ENCODE data around the gene USH2A. TPM values are rescaled to one million over a fixed set of nuclear protein-coding genes. Genes with fewer than 3 reads are reported as not detected.

Gene USH2A
- total and polyA plus RNA-seq, 8 donors: 0.03 to 0.28 (median 0.06) TPM

DNA sequence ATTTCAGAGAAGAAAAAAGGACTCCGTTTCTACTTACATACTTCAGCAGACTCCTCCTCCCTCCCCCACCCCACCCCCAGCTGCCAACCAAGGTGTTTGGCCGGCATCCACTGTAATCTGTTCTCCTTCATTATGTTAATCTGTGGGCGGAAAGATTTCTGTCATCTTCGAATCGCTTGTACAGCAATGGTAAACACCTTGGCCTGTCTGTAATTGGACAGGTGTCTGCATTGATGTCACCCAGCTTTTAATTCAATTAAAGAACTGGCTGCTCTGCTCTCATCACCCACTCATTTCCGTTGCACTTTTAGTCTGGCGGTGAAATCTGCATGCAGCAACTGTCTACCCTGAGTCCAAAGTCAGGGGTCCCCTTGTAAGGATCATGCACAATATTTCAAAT is 368.6 kb downstream of the USH2A start:
- Histone ChIP-seq H3K36me3 (no peaks in the 10 kb centered on the region), H3K27me3 (no peaks in the 10 kb centered on the region), H3K4me1 (no peaks in the 10 kb centered on the region), H3K4me3 (no peak overlapping the region), H3K9me3 (no peaks in the 10 kb centered on the region), H3K27ac (no peak overlapping the region)
- WGBS, 2 donors: 29% methylated on average over 7 of the region's 7 CpGs
- intact Hi-C loops (cut with DNase I): no loop called here
- FAIRE-seq (no peak), ATAC-seq (peak in 1 of 4 donors; percentile 64), DNase-seq (no peak)
- TF ChIP-seq, protein P1, sequence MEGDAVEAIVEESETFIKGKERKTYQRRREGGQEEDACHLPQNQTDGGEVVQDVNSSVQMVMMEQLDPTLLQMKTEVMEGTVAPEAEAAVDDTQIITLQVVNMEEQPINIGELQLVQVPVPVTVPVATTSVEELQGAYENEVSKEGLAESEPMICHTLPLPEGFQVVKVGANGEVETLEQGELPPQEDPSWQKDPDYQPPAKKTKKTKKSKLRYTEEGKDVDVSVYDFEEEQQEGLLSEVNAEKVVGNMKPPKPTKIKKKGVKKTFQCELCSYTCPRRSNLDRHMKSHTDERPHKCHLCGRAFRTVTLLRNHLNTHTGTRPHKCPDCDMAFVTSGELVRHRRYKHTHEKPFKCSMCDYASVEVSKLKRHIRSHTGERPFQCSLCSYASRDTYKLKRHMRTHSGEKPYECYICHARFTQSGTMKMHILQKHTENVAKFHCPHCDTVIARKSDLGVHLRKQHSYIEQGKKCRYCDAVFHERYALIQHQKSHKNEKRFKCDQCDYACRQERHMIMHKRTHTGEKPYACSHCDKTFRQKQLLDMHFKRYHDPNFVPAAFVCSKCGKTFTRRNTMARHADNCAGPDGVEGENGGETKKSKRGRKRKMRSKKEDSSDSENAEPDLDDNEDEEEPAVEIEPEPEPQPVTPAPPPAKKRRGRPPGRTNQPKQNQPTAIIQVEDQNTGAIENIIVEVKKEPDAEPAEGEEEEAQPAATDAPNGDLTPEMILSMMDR (IDR thresholded peaks at IDR 0.05): no peak

DNA sequence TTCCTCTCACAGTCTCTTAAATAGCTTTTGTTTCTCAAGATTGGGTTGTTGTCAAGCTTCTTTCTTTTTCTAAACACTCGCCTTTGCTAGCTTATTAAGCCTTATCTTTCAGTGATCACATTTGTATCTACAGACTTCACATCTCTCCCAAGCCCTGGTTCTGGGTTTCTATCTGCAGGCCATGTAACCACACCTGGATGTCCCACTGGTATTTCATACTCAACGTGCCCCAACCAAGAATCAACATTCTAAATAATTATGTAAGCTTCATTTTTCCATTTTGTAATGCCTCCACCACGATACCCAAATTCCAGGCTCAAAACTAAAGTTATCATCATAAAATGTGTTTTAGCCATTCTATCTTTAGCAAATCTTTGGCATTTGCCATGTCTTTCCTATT is 372.2 kb downstream of the USH2A start:
- FAIRE-seq (no peak), ATAC-seq (no peak), DNase-seq (no peak)
- no peaks in the 10 kb centered on the region for H3K27me3 ChIP-seq
- H3K9me3 ChIP-seq: no peaks in the 10 kb centered on the region
- TF ChIP-seq, protein P1 (IDR thresholded peaks at IDR 0.05): no peak
- WGBS, 2 donors: 51 to 58% methylated on average over 3 of the region's 3 CpGs
- no peak overlapping the region for H3K27ac ChIP-seq
- H3K36me3 ChIP-seq: no peaks in the 10 kb centered on the region
- no peak overlapping the region for H3K4me3 ChIP-seq
- no peaks in the 10 kb centered on the region for H3K4me1 ChIP-seq
- intact Hi-C loops (cut with DNase I): no loop called here

DNA sequence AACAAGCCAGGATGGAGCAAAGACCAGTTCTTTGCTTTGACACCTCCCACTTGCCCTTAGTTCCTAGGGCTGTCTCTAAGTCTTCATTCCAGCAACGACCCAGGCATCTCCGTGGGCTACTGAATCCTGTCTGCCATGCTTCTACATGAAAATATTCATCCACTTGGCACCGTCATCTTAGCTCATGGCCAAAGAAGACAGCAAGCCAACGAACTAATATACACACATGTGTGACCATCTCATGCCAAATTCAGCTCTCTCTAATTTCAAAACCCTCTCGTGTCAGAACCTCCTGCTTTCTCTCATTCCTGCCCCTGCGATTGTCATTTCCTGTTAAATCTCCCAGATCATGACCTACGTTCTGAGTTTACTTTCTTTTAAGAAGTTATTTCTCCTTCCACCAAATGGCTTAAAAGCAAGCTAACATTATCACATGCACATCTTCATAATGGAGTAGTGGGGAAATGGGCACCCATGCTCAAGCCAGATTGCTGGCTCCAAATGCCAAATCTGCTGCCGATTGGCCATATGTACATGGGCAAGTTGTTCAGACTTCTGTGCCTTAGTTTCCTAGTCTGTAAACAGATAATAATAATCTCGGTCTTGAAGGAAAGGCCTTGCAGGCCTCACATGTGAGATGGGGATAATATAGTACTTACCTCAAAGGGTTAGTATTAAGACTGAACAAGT is 373.4 kb downstream of the USH2A start:
- intact Hi-C loops (cut with DNase I): no loop called here
- Histone ChIP-seq H3K9me3 (no peaks in the 10 kb centered on the region), H3K27me3 (no peaks in the 10 kb centered on the region), H3K4me3 (no peak overlapping the region), H3K27ac (no peak overlapping the region), H3K4me1 (no peaks in the 10 kb centered on the region), H3K36me3 (no peaks in the 10 kb centered on the region)
- TF ChIP-seq, protein P1 (IDR thresholded peaks at IDR 0.05): no peak
- no peak for ATAC-seq
- no peak for DNase-seq
- no peak for FAIRE-seq
- 63 to 75% methylated on average over 9 of the region's 9 CpGs for WGBS, 2 donors

DNA sequence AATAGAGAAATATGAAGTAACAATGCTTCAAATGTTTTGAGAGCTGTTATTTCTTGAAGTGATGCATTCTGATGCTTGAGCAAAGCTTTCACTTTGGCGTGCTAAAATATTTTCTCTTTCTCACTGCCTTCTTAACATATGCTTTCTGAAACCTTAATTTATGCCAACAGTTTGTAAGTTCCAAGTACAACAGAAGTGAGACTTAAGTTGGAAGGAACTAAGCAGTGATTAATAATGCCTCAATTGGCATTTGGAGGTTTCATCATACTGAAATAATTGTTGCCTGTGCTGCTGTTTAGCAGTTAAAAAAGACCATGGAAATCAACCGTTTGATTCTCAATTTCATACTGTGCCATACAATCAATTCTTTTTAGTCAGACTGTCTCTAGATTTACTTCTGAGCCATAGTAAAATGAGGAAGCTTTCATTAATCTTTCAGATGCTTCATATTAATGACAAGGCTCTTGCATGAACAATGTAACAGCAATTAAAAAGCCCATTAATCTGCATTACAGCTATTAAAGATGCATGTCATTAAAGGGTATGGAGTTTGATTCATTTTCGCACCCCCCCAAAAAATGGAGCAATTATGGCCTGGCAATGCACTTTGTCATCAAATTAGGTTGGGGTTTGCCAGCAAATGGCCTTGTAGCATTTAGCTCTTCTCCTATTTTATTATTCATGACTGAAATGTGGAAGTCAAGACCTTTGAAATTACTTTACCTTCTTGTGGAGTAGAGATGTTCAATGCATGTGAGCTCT is 375.3 kb downstream of the USH2A start:
- H3K36me3 ChIP-seq: no peaks in the 10 kb centered on the region
- no peak for FAIRE-seq
- WGBS, 2 donors: 53 to 67% methylated on average over 3 of the region's 3 CpGs

More for the DNA sequence above, 375.3 kb downstream of the USH2A start:
- Histone ChIP-seq H3K4me3 (no peak overlapping the region), H3K27ac (no peak overlapping the region), H3K9me3 (no peaks in the 10 kb centered on the region), H3K4me1 (no peaks in the 10 kb centered on the region), H3K27me3 (no peaks in the 10 kb centered on the region)
- TF ChIP-seq, protein P1 (IDR thresholded peaks at IDR 0.05): no peak
- intact Hi-C loops (cut with DNase I): no loop called here
- ATAC-seq: no peak
- no peak for DNase-seq

All from pancreas (tissue), 10 donors.